ENCODE measurements around the gene VSIG10L2.

The VSIG10L2 gene

DNA sequence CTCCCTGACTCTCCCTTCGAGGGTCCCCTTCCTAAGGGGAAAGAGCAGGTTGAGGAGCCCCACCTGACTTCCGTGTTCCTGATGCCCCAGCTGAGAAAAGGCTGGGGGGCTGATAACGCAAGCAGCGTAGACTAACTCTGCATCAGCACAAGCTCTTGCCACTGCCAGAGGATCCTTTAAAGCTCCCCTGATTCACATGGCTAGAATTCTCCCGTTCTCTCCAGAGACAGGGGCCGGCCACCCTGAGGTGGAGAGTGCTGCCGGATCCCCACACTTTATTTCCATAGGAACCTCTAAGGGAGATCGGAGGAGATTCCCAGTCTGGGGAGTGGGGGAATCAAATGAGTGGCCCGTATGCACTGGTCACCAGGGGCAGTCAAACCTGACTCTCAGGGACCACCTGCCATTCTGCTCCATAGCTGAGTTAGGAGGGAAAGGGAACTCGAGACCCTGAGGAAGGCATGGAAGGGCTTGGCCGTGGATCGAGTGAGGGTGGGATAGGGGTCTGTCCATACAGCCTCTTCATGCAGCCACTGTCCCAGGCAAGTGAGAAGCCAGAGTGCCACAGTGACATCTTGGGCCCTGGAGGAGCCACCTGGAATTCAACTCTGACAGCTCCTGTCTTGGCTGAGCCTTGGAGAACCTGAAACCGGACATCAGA is 1.4 kb upstream of the VSIG10L2 start:
- H3K4me1 ChIP-seq, result no peaks in the 10 kb centered on the region
- H3K9me3 ChIP-seq, result no peaks in the 10 kb centered on the region
- H3K27ac ChIP-seq, result no peak overlapping the region
- peak in 1 of 2 donors; percentile 51 for DNase-seq
- H3K4me3 ChIP-seq, result no peak overlapping the region
- intact Hi-C loops (cut with DNase I; ENCODE audit: low total_unique reads), result no loop called here
- TF ChIP-seq, protein P1, sequence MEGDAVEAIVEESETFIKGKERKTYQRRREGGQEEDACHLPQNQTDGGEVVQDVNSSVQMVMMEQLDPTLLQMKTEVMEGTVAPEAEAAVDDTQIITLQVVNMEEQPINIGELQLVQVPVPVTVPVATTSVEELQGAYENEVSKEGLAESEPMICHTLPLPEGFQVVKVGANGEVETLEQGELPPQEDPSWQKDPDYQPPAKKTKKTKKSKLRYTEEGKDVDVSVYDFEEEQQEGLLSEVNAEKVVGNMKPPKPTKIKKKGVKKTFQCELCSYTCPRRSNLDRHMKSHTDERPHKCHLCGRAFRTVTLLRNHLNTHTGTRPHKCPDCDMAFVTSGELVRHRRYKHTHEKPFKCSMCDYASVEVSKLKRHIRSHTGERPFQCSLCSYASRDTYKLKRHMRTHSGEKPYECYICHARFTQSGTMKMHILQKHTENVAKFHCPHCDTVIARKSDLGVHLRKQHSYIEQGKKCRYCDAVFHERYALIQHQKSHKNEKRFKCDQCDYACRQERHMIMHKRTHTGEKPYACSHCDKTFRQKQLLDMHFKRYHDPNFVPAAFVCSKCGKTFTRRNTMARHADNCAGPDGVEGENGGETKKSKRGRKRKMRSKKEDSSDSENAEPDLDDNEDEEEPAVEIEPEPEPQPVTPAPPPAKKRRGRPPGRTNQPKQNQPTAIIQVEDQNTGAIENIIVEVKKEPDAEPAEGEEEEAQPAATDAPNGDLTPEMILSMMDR (IDR thresholded peaks at IDR 0.05), result no peak
- peaks cover 0 to 17% of the 10 kb centered on the region in 2 donors for H3K27me3 ChIP-seq
- no peaks in the 10 kb centered on the region for H3K36me3 ChIP-seq

DNA sequence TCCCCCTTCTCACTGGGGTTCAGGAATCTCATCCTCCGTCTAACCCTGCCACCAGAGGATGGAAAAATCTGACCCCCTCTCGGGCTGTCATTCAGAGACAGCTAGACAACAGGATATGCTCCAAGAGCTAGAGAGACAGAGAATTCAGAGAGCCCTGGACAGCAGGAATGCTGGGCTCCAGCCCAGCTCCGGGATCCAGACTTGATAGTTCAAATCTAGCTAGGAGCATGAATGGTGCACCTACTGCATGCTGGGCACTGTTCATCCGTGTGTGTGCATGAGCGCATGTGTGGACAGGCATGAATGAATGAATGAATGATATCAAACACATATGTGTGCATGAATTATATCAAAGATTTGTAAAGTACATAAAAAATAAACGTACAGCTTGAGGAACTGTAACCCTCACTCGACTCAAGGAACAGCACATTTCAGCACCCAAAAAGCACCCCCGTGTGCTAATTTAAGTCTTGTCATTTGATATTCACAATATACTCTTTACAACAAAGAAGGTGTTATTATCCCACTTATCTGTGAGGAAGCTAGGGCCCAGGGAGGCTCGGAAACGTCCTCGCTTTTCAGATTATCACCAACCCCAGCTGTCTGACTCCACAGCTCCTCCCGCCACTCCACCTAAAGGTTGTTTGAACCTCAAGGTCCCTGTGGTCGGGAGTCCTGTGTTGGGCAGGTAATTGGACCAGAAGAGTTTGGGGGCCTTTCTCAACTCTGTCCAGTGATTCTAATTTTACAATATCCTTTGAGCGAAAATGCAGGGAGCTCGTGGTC is 640 bp upstream of the VSIG10L2 start:
- peak in 1 of 2 donors; percentile 51 for DNase-seq
- TF ChIP-seq, protein P1 (IDR thresholded peaks at IDR 0.05), result no peak
- intact Hi-C loops (cut with DNase I; ENCODE audit: low total_unique reads), result no loop called here

DNA sequence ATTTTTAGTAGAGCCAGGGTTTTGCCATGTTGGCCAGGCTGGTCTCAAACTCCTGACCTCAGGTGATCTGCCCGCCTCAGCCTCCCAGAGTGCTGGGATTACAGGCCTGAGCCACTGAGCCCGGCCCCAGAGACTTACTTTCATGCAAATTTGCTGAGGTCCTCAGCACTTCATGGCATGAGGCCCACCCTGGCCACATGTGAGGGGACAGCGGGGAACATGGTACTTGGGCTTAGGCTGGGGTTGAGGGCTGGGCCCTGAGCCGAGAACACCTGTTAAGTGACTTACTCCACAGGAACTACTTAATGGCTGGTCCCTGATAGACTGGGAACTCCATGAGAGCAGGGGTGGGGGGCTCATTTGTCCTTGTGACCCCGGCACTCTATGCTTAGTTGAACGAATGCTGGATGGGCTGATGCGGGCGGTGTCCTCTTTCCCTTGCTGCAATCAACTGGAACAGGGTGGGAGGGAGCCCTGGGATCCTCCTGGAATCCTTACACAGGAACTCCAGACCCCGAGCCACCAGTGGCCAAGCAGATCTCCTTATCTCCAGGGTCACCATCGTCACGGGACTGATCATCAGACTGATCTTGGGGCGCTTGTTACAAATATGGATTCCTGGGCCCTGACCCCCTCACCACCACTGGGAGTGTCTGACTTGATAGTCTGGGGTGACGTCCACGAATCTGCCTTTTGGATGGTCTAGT is 1.0 kb downstream of the VSIG10L2 start:
- TF ChIP-seq, protein P1 (IDR thresholded peaks at IDR 0.05), result no peak
- Histone ChIP-seq H3K36me3 (no peaks in the 10 kb centered on the region), H3K9me3 (no peaks in the 10 kb centered on the region), H3K27me3 (peaks cover 0 to 24% of the 10 kb centered on the region in 2 donors), H3K4me1 (peaks cover 0 to 7% (median 0%) of the 10 kb centered on the region in 4 donors), H3K4me3 (no peak overlapping the region), H3K27ac (no peak overlapping the region)
- DNase-seq, result peak in 1 of 2 donors; percentile 45
- intact Hi-C loops (cut with DNase I; ENCODE audit: low total_unique reads), result no loop called here

More for the DNA sequence above, 640 bp upstream of the VSIG10L2 start:
- H3K27me3 ChIP-seq, result peaks cover 0 to 21% of the 10 kb centered on the region in 2 donors
- no peak overlapping the region for H3K4me3 ChIP-seq
- H3K4me1 ChIP-seq, result no peaks in the 10 kb centered on the region
- H3K36me3 ChIP-seq, result no peaks in the 10 kb centered on the region
- H3K9me3 ChIP-seq, result no peaks in the 10 kb centered on the region
- no peak overlapping the region for H3K27ac ChIP-seq

DNA sequence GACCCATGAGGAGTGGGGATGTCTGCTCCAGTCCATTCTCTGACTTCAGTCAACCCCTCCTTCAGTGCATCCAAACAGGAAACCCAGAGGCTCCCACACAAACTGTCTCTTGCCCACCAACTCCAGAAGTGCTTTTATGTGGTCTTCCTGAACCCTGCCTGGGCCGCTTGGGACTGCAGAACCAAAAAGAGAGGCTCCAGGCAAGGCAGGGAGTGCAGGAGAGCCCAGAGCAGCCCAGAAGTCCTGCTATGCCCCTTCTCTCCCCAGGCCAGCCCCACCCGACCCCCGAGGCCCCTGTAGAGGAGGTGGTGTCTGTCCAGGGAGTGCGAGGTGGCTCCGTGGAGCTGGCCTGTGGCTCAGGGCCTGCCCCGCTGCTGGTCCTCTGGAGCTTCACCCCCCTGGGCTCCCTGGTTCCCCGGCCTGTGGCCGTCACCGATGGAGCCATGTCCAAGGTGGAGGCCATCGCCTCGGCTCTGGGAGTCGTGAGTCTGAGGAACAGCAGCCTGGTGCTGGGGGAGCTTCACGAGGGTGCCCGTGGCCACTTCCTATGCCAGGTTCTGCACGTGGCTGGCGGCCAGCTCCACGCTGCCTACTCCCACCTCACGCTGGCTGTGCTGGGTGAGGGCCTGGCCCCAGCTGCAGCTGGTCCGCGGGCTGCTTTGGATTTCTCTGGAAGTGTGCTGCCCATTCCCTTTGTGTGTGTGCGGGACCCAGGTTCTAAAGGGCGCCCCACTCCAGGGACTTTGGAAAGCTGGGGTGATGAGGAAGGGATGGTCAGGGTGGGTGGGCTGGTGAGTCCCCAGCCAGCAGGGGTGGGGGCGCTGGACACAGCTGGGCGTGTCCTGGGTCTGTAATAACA is 1.8 kb downstream of the VSIG10L2 start:
- no peak overlapping the region for H3K27ac ChIP-seq
- no peak overlapping the region for H3K4me3 ChIP-seq
- no peaks in the 10 kb centered on the region for H3K9me3 ChIP-seq
- DNase-seq, result peak in 1 of 2 donors; percentile 60
- no peaks in the 10 kb centered on the region for H3K36me3 ChIP-seq
- H3K4me1 ChIP-seq, result peaks cover 0 to 7% (median 0%) of the 10 kb centered on the region in 4 donors
- peaks cover 0 to 21% of the 10 kb centered on the region in 2 donors for H3K27me3 ChIP-seq
- intact Hi-C loops (cut with DNase I; ENCODE audit: low total_unique reads), result no loop called here
- TF ChIP-seq, protein P1 (IDR thresholded peaks at IDR 0.05), result no peak

Data from tibial artery (tissue), 4 donors.